DLD1 (cell line): ENCODE results near the gene COL15A1.

Source experiments
- in situ Hi-C: cut with HindIII; loops from 2 replicates; pipeline ENCODE4 v1.10.0; 2017; ENCODE audit warnings: low sequenced_read_pairs

The COL15A1 gene

GRCh38 chr9:99030092-99030511 lies 86.4 kb downstream of the COL15A1 start:
- in situ Hi-C loops = no loop called here

- in situ Hi-C loops = no loop called here
These were observed 87.0 kb downstream of the COL15A1 start for GRCh38 chr9:99030610-99031109.

GRCh38 chr9:99031319-99031718 lies 87.6 kb downstream of the COL15A1 start:
- in situ Hi-C loops = no loop called here

GRCh38 chr9:99031994-99032393 lies 88.3 kb downstream of the COL15A1 start:
- in situ Hi-C loops = no loop called here

GRCh38 chr9:99034149-99034548 lies 90.4 kb downstream of the COL15A1 start:
- in situ Hi-C loops = no loop called here

GRCh38 chr9:99035313-99035712 lies 91.6 kb downstream of the COL15A1 start:
- in situ Hi-C loops = no loop called here

- in situ Hi-C loops = no loop called here
These were observed 94.2 kb downstream of the COL15A1 start for GRCh38 chr9:99037769-99038483.

GRCh38 chr9:99038484-99038820 lies 94.7 kb downstream of the COL15A1 start:
- in situ Hi-C loops = no loop called here

GRCh38 chr9:99039505-99040182 lies 95.9 kb downstream of the COL15A1 start:
- in situ Hi-C loops = no loop called here

- in situ Hi-C loops = no loop called here
These were observed 96.7 kb downstream of the COL15A1 start for GRCh38 chr9:99040251-99040900.

GRCh38 chr9:99040911-99041582 lies 97.3 kb downstream of the COL15A1 start:
- in situ Hi-C loops = no loop called here

GRCh38 chr9:99041618-99042017 lies 97.9 kb downstream of the COL15A1 start:
- in situ Hi-C loops = no loop called here

- in situ Hi-C loops = no loop called here
These were observed 98.9 kb downstream of the COL15A1 start for GRCh38 chr9:99042620-99043019.

- in situ Hi-C loops = no loop called here
These were observed 101.1 kb downstream of the COL15A1 start for GRCh38 chr9:99044827-99045226.

- in situ Hi-C loops = no loop called here
These were observed 102.4 kb downstream of the COL15A1 start for GRCh38 chr9:99046068-99046467.

GRCh38 chr9:99046542-99047071 lies 102.9 kb downstream of the COL15A1 start:
- in situ Hi-C loops = no loop called here

GRCh38 chr9:99049228-99049627 lies 105.5 kb downstream of the COL15A1 start:
- in situ Hi-C loops = no loop called here

GRCh38 chr9:99049641-99050040 lies 105.9 kb downstream of the COL15A1 start:
- in situ Hi-C loops = no loop called here

- in situ Hi-C loops = no loop called here
These were observed 106.7 kb downstream of the COL15A1 start for GRCh38 chr9:99050292-99050911.

- in situ Hi-C loops = no loop called here
These were observed 107.2 kb downstream of the COL15A1 start for GRCh38 chr9:99050924-99051323.

GRCh38 chr9:99051406-99051805 lies 107.7 kb downstream of the COL15A1 start:
- in situ Hi-C loops = no loop called here
